HAP-1 (cell line): ENCODE measurements around the gene ASB6.

ENCODE experiments used
- DNase-seq, 2 experiments: peaks; one replicate each; pipeline ENCODE4 v3.0.0-alpha.2; 2016 to 2020; ENCODE audit warnings: low spot score in 2 of 2
- H3K27me3 ChIP-seq: fragments of 250-450 bp; sonication (Bioruptor Pico); 2 replicates; pipeline ENCODE4 v1.5.1; 2020; ENCODE audit warnings: low read depth, mild to moderate bottlenecking, moderate library complexity
- H3K36me3 ChIP-seq: fragments of 250-450 bp; sonication (Bioruptor Pico); replicated peaks from 2 replicates; pipeline ENCODE4 v1.5.1; 2020; ENCODE audit warnings: mild to moderate bottlenecking
- H3K4me1 ChIP-seq: fragments of 250-450 bp; sonication (Bioruptor Pico); 2 replicates; pipeline ENCODE4 v1.5.1; 2020; ENCODE audit warnings: mild to moderate bottlenecking
- H3K4me3 ChIP-seq: fragments of 250-450 bp; sonication (Bioruptor Pico); 2 replicates; pipeline ENCODE4 v1.5.1; 2020; ENCODE audit warnings: mild to moderate bottlenecking, moderate library complexity
- H3K9me3 ChIP-seq: fragments of 250-450 bp; sonication (Bioruptor Pico); 2 replicates; pipeline ENCODE4 v1.5.1; 2020; ENCODE audit warnings: mild to moderate bottlenecking, moderate library complexity
- in situ Hi-C: fragments of 300-500 bp; cut with MboI; formaldehyde crosslinking; loops from 3 replicates; pipeline ENCODE4 v1.14.3; 2020; ENCODE audit warnings: low sequenced_read_pairs, inconsistent platforms, mixed read lengths

Gene ASB6

GRCh38 chr9:129633848-129634247, 8.1 kb downstream of the ASB6 start:
- H3K36me3 ChIP-seq = peaks cover 85% of the 10 kb centered on the region
- no peaks in the 10 kb centered on the region for H3K4me1 ChIP-seq

GRCh38 chr9:129633207-129633606, 8.7 kb downstream of the ASB6 start:
- in situ Hi-C loops = no loop called here
- Histone ChIP-seq H3K36me3 (peaks cover 85% of the 10 kb centered on the region), H3K4me3 (no peak overlapping the region), H3K9me3 (no peaks in the 10 kb centered on the region), H3K4me1 (peaks cover 4% of the 10 kb centered on the region; the same call in 1 of the 2 replicates), H3K27me3 (no peaks in the 10 kb centered on the region)
- DNase-seq = no peak

More at GRCh38 chr9:129633848-129634247, 8.1 kb downstream of the ASB6 start:
- in situ Hi-C loops = no loop called here
- Histone ChIP-seq H3K27me3 (no peaks in the 10 kb centered on the region), H3K9me3 (no peaks in the 10 kb centered on the region), H3K4me3 (no peak overlapping the region)
- no peak for DNase-seq

GRCh38 chr9:129632460-129632859, 9.5 kb downstream of the ASB6 start:
- in situ Hi-C loops = no loop called here
- Histone ChIP-seq H3K9me3 (no peaks in the 10 kb centered on the region), H3K4me1 (peaks cover 11% of the 10 kb centered on the region), H3K36me3 (peaks cover 85% of the 10 kb centered on the region), H3K4me3 (no peak overlapping the region), H3K27me3 (no peaks in the 10 kb centered on the region)
- DNase-seq = no peak

- no peak for DNase-seq
- H3K4me1 ChIP-seq = peaks cover 14% of the 10 kb centered on the region
- H3K4me3 ChIP-seq = no peak overlapping the region
- H3K36me3 ChIP-seq = peaks cover 84% of the 10 kb centered on the region
- in situ Hi-C loops = no loop called here
- H3K9me3 ChIP-seq = no peaks in the 10 kb centered on the region
- no peaks in the 10 kb centered on the region for H3K27me3 ChIP-seq
These were observed 10.2 kb downstream of the ASB6 start for GRCh38 chr9:129631674-129632129.

GRCh38 chr9:129630967-129631673, 10.8 kb downstream of the ASB6 start:
- H3K36me3 ChIP-seq = peaks cover 78% of the 10 kb centered on the region
- peaks cover 14% of the 10 kb centered on the region for H3K4me1 ChIP-seq
- H3K4me3 ChIP-seq = no peak overlapping the region
- no peaks in the 10 kb centered on the region for H3K27me3 ChIP-seq
- DNase-seq = no peak
- in situ Hi-C loops = no loop called here
- H3K9me3 ChIP-seq = no peaks in the 10 kb centered on the region

GRCh38 chr9:129629251-129629820, 12.6 kb downstream of the ASB6 start:
- H3K36me3 ChIP-seq = peaks cover 62% of the 10 kb centered on the region
- no peaks in the 10 kb centered on the region for H3K9me3 ChIP-seq
- no peak overlapping the region for H3K4me3 ChIP-seq
- in situ Hi-C loops = no loop called here
- peaks cover 28% of the 10 kb centered on the region for H3K4me1 ChIP-seq
- no peak for DNase-seq
- H3K27me3 ChIP-seq = no peaks in the 10 kb centered on the region

- Histone ChIP-seq H3K27me3 (no peaks in the 10 kb centered on the region), H3K9me3 (no peaks in the 10 kb centered on the region), H3K36me3 (peaks cover 58% of the 10 kb centered on the region), H3K4me1 (peaks cover 29% of the 10 kb centered on the region), H3K4me3 (no peak overlapping the region)
- DNase-seq = no peak
- in situ Hi-C loops = no loop called here
These were observed 13.2 kb downstream of the ASB6 start for GRCh38 chr9:129628709-129629108.

GRCh38 chr9:129627556-129628440, 14.2 kb downstream of the ASB6 start:
- H3K4me3 ChIP-seq = peak overlapping the region; percentile 90
- no peaks in the 10 kb centered on the region for H3K27me3 ChIP-seq
- peaks cover 49% of the 10 kb centered on the region for H3K36me3 ChIP-seq
- in situ Hi-C loops = no loop called here
- no peaks in the 10 kb centered on the region for H3K9me3 ChIP-seq
- peaks cover 29% of the 10 kb centered on the region for H3K4me1 ChIP-seq
- DNase-seq = no peak

- peaks cover 40% of the 10 kb centered on the region for H3K36me3 ChIP-seq
- peak overlapping the region; percentile 90 for H3K4me3 ChIP-seq
- in situ Hi-C loops = no loop called here
- H3K9me3 ChIP-seq = no peaks in the 10 kb centered on the region
- peaks cover 29% of the 10 kb centered on the region for H3K4me1 ChIP-seq
- no peaks in the 10 kb centered on the region for H3K27me3 ChIP-seq
- peak in 1 of 2 experiments; percentile 16 for DNase-seq
These were observed 15.2 kb downstream of the ASB6 start for GRCh38 chr9:129626625-129627284.

- Histone ChIP-seq H3K4me1 (peaks cover 29% of the 10 kb centered on the region), H3K4me3 (peak within 1 kb of the TSS; percentile 90), H3K9me3 (no peaks in the 10 kb centered on the region), H3K27me3 (no peaks in the 10 kb centered on the region), H3K36me3 (peaks cover 37% of the 10 kb centered on the region)
- in situ Hi-C loops = no loop called here
- peak; percentile 69 to 86 for DNase-seq
These were observed 15.8 kb downstream of the ASB6 start, which contains the start of gene NTMT1 for GRCh38 chr9:129626079-129626624. Gene NTMT1, plus strand, starts transcription at chr9:129626163. Its CDS starts 6,541 bp downstream, at chr9:129632704.

GRCh38 chr9:129624947-129625346, 17.0 kb downstream of the ASB6 start:
- DNase-seq = peak; percentile 32 to 63
- in situ Hi-C loops = no loop called here
- Histone ChIP-seq H3K9me3 (no peaks in the 10 kb centered on the region), H3K27me3 (no peaks in the 10 kb centered on the region), H3K4me1 (peaks cover 37% of the 10 kb centered on the region), H3K4me3 (peak overlapping the region; percentile 90), H3K36me3 (peaks cover 29% of the 10 kb centered on the region)

GRCh38 chr9:129624168-129624759, 17.7 kb downstream of the ASB6 start:
- peaks cover 24% of the 10 kb centered on the region for H3K36me3 ChIP-seq
- H3K9me3 ChIP-seq = no peaks in the 10 kb centered on the region
- H3K4me1 ChIP-seq = peaks cover 37% of the 10 kb centered on the region
- peak; percentile 63 to 89 for DNase-seq
- H3K4me3 ChIP-seq = no peak overlapping the region; the same call in 1 of the 2 replicates
- H3K27me3 ChIP-seq = no peaks in the 10 kb centered on the region
- in situ Hi-C loops = no loop called here

- Histone ChIP-seq H3K4me1 (peaks cover 34% of the 10 kb centered on the region), H3K9me3 (no peaks in the 10 kb centered on the region), H3K36me3 (peaks cover 15% of the 10 kb centered on the region), H3K4me3 (no peak overlapping the region), H3K27me3 (no peaks in the 10 kb centered on the region)
- DNase-seq = no peak
- in situ Hi-C loops = no loop called here
These were observed 18.6 kb downstream of the ASB6 start for GRCh38 chr9:129623331-129623730.
